Cardiac muscle cell (in vitro differentiated cells and primary cell): Measurements from ENCODE around the gene EP400. TPM values are rescaled to one million over a fixed set of nuclear protein-coding genes. Genes with fewer than 3 reads are reported as not detected.

ENCODE experiments used
- DNase-seq, 2 donors: peaks; one replicate each; pipeline versions ENCODE4 v3.0.0 to v3.0.0-alpha.2; 2010 to 2017; ENCODE audit warnings: low read depth in 1 of 2, low spot score in 1 of 2
- H3K27ac ChIP-seq: fragments of 200-600 bp; sonication (generic); 2 replicates; pipeline ENCODE4 v1.5.1; 2016
- H3K27me3 ChIP-seq: fragments of 200-600 bp; sonication (generic); 2 replicates; pipeline ENCODE4 v1.6.0; 2016; ENCODE audit warnings: control low read depth
- H3K36me3 ChIP-seq: fragments of 200-600 bp; sonication (generic); 2 replicates; pipeline ENCODE4 v1.5.1; 2016; ENCODE audit warnings: control low read depth
- H3K4me1 ChIP-seq: fragments of 200-600 bp; sonication (generic); 2 replicates; pipeline ENCODE4 v1.8.1; 2017; ENCODE audit warnings: low read depth, mild to moderate bottlenecking, mixed run types
- H3K4me3 ChIP-seq: fragments of 200-600 bp; sonication (generic); 2 replicates; pipeline ENCODE4 v1.5.1; 2016; ENCODE audit warnings: mild to moderate bottlenecking
- H3K9me3 ChIP-seq: fragments of 200-600 bp; sonication (generic); 2 replicates; pipeline ENCODE4 v1.5.1; 2017; ENCODE audit warnings: low read depth, mild to moderate bottlenecking, control low read depth
- polyA plus RNA-seq: library from polyadenylated mRNA; unstranded; fragments of >200 nt; fragmentation: Nextera tagmentation; extraction: Ambion mirVana; gene quantifications from 2 replicates; pipeline ENCODE4 v1.2.1, GENCODE V29; 2016
- total RNA-seq: library from RNA; depleted of rRNA; stranded (reverse); fragments of >200 nt; gene quantifications from 2 replicates; pipeline ENCODE4 v1.2.3, GENCODE V29; 2016
- TF ChIP-seq, protein P1 (sequence below): IDR thresholded peaks from 2 replicates; pipeline ENCODE4 v1.5.1; 2012; ENCODE audit warnings: low read depth, mild to moderate bottlenecking, low read length

The EP400 gene
- total and polyA plus RNA-seq, 2 experiments from 2014 or later: 14.6 to 28.4 TPM

DNA sequence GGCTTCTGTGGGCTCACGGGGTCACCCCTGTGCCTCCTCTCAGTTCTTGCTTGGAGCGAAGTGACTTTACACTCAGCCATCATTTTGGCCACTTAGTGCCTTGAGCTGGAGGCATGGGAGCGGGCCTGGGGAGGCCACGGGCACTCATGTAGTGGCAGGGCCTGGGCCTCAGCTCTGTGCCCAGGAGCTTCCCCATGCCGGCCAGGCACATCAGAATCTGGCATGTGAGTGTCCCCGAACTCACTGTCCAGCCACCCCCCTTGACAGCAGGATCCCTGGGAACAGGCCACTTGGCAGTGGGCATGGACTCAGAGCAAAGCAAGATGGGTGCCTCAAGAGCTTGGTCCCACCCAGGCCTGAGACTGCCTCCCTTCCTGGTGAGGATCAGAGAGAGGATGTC, 164.9 kb downstream of the EP400 start:
- Histone ChIP-seq H3K27ac (no peak overlapping the region), H3K4me1 (no peaks in the 10 kb centered on the region), H3K4me3 (no peak overlapping the region), H3K9me3 (no peaks in the 10 kb centered on the region), H3K27me3 (no peaks in the 10 kb centered on the region), H3K36me3 (peaks cover 22% of the 10 kb centered on the region)
- TF ChIP-seq, protein P1, sequence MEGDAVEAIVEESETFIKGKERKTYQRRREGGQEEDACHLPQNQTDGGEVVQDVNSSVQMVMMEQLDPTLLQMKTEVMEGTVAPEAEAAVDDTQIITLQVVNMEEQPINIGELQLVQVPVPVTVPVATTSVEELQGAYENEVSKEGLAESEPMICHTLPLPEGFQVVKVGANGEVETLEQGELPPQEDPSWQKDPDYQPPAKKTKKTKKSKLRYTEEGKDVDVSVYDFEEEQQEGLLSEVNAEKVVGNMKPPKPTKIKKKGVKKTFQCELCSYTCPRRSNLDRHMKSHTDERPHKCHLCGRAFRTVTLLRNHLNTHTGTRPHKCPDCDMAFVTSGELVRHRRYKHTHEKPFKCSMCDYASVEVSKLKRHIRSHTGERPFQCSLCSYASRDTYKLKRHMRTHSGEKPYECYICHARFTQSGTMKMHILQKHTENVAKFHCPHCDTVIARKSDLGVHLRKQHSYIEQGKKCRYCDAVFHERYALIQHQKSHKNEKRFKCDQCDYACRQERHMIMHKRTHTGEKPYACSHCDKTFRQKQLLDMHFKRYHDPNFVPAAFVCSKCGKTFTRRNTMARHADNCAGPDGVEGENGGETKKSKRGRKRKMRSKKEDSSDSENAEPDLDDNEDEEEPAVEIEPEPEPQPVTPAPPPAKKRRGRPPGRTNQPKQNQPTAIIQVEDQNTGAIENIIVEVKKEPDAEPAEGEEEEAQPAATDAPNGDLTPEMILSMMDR: no peak
- no peak for DNase-seq

DNA sequence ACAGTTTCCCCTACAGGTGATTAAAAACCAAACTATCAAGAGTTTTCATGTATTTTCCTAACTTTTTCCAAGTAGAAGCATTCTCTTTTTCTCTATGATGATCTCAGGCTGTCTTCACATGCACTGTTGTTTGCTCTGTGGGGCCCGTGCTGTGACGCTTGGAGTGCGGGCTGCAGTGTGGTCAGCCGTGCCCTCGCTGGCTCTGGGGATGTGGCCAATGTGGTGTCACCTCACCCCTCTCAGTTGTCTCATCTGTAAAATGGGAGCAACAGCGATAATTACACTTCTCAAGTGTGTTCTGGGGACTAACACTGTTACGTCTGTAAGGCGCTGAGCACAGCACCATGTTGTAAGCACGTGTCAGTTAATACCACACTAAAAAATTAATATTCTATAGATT, 165.8 kb downstream of the EP400 start:
- H3K36me3 ChIP-seq: peaks cover 23% of the 10 kb centered on the region
- TF ChIP-seq, protein P1: no peak
- no peak for DNase-seq
- no peak overlapping the region for H3K4me3 ChIP-seq
- no peaks in the 10 kb centered on the region for H3K27me3 ChIP-seq
- no peaks in the 10 kb centered on the region for H3K4me1 ChIP-seq
- H3K27ac ChIP-seq: no peak overlapping the region
- no peaks in the 10 kb centered on the region for H3K9me3 ChIP-seq

DNA sequence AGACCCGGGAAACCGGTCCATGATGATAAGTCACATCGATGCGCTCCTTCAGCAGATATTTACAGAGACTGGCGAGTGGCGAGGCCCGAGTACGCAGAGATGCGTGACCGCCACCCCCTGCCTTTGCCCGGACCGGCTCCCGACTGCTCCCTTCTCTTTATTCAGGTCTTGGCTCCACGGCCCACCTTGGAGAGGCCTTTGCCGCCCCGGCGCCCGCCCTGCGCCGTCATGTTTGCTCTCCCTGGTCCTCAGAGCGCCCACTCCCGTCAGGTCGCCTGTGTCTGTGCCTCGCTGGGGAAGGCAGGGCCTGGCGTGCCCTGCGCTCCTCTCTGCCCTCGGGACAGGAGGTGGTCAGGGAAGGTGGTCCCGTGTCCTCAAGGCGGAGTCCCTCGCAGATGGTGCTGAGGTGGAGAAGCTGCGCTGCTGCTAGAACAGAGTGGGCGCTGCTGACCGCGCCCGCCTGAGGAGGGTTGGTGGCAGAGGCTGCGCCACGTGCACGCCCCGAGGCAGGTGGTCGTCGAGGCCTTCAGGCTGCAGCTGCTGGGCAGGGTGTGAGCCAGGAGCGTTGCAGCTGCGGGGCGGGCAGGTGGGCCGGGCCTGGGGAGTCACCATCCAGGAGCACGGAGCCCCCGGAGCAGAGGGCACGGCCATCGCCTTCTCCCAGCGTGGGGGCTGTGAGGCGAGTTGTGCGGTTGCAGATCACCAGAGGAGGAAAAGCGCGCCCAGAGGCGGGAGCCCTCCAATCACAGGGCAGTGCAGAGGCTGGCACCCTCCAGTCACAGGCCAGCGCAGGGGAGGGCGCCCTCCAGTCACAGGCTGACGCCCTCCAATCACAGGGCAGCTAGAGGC, 167.2 kb downstream of the EP400 start:
- Histone ChIP-seq H3K4me1 (no peaks in the 10 kb centered on the region), H3K4me3 (no peak overlapping the region), H3K9me3 (no peaks in the 10 kb centered on the region), H3K36me3 (peaks cover 31% of the 10 kb centered on the region), H3K27ac (no peak overlapping the region), H3K27me3 (no peaks in the 10 kb centered on the region)
- no peak for DNase-seq
- TF ChIP-seq, protein P1: no peak

DNA sequence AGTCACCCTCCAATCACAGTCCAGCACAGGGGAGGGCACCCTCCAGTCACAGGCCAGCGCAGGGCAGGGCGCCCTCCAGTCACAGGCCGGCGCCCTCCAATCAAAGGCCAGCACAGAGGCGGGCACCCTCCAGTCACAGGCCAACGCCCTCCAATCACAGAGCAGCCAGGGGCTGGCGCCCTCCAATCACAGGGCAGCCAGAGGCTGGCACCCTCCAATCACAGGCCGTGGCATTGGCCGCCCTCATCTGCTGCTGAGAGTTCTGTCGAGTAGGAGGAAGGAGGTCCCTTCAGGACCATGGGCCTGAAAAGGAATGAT, 167.8 kb downstream of the EP400 start:
- Histone ChIP-seq H3K27me3 (no peaks in the 10 kb centered on the region), H3K4me1 (no peaks in the 10 kb centered on the region), H3K36me3 (peaks cover 36% of the 10 kb centered on the region), H3K9me3 (no peaks in the 10 kb centered on the region), H3K4me3 (no peak overlapping the region), H3K27ac (no peak overlapping the region)
- no peak for DNase-seq
- TF ChIP-seq, protein P1: no peak

DNA sequence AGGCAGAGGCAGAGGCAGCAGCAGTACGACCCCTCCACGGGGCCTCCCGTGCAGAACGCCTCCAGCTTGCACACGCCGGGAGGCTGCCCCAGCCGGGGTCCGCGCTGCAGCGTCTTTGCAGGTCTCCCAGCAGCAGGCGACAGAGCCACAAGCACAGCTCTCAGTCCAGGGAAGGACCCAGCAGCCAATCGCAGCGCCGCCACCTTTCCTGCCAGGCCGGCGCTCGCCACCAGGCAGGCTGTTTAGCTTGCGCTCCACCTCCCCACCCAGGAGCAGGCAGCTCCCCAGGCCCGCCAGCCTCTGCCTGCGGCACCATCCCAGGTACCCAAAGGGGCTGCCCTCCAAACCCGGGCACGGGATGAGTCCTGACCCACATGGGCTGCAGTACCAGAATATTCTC, 169.1 kb downstream of the EP400 start:
- no peak overlapping the region for H3K27ac ChIP-seq
- no peak for DNase-seq
- no peaks in the 10 kb centered on the region for H3K9me3 ChIP-seq
- no peaks in the 10 kb centered on the region for H3K27me3 ChIP-seq
- no peak overlapping the region for H3K4me3 ChIP-seq
- peaks cover 35% of the 10 kb centered on the region for H3K36me3 ChIP-seq
- TF ChIP-seq, protein P1: no peak
- no peaks in the 10 kb centered on the region for H3K4me1 ChIP-seq
